Left ventricle myocardium superior (tissue), 1 donor: ENCODE measurements around the gene OTUD6A. TPM values are rescaled to one million over a fixed set of nuclear protein-coding genes. Genes with fewer than 3 reads are reported as not detected.

Experiments
- ATAC-seq: fragments of 200-7000 bp; cut with Tn5 transposase; one replicate; pipeline ENCODE4 v1.9.1; 2020; ENCODE audit warnings: mild to moderate bottlenecking, moderate library complexity
- DNase-seq: peaks from one replicate; pipeline ENCODE4 v3.0.0-alpha.2; 2020
- intact Hi-C: fragments of 100-400 bp; cut with micrococcal nuclease; formaldehyde crosslinking; loops from one replicate; pipeline ENCODE4 v1.11.0; 2022
- total RNA-seq: library from RNA; stranded (reverse); fragmentation: NEBNext Ultra II Directional; extraction: Animal tissue kit (Norgen Biotek cat#: 25700); gene quantifications from one replicate; pipeline ENCODE4 v1.2.1, GENCODE V29; 2021
- donor health status: DM: no; HTN: yes; CAD: no; lungs with severe emphysema.

Gene OTUD6A
- total RNA-seq, 1 donor from 2014 or later, result not detected

- intact Hi-C loops, result no loop called here
- ATAC-seq, result no peak
- DNase-seq, result no peak
Observed at GRCh38 chrX:70043685-70044084, 18.6 kb upstream of the OTUD6A start.

- intact Hi-C loops, result no loop called here
- ATAC-seq, result no peak
- no peak for DNase-seq
Observed at GRCh38 chrX:70044541-70045245, 17.6 kb upstream of the OTUD6A start.

GRCh38 chrX:70046978-70047377, 15.3 kb upstream of the OTUD6A start:
- intact Hi-C loops, result no loop called here
- no peak for DNase-seq
- ATAC-seq, result no peak

GRCh38 chrX:70049406-70049805, 12.9 kb upstream of the OTUD6A start:
- ATAC-seq, result no peak
- DNase-seq, result no peak
- intact Hi-C loops, result no loop called here

GRCh38 chrX:70049925-70050324, 12.3 kb upstream of the OTUD6A start, which contains the start of gene AWAT2:
AWAT2 (minus strand) TSS chrX:70049938; CDS start chrX:70049932, 6 bp downstream.
- no peak for DNase-seq
- intact Hi-C loops, result no loop called here
- ATAC-seq, result no peak

GRCh38 chrX:70052895-70053615, 9.2 kb upstream of the OTUD6A start:
- intact Hi-C loops, result no loop called here
- peak; percentile 47 for ATAC-seq
- peak; percentile 43 for DNase-seq

GRCh38 chrX:70054391-70054790, 7.9 kb upstream of the OTUD6A start:
- DNase-seq (no peak), ATAC-seq (no peak)
- intact Hi-C loops, result no loop called here

GRCh38 chrX:70062961-70063550, 799 bp downstream of the OTUD6A start:
- ATAC-seq (no peak), DNase-seq (no peak)
- intact Hi-C loops, result no loop called here

- intact Hi-C loops, result no loop called here
- DNase-seq, result no peak
Observed at GRCh38 chrX:70066646-70067045, 4.4 kb downstream of the OTUD6A start.

GRCh38 chrX:70079297-70079696, 17.0 kb downstream of the OTUD6A start:
- no peak for ATAC-seq
- intact Hi-C loops, result no loop called here
- DNase-seq, result no peak

More at GRCh38 chrX:70066646-70067045, 4.4 kb downstream of the OTUD6A start:
- no peak for ATAC-seq

GRCh38 chrX:70079870-70080269, 17.6 kb downstream of the OTUD6A start:
- DNase-seq (no peak), ATAC-seq (no peak)
- intact Hi-C loops, result no loop called here

- DNase-seq (no peak), ATAC-seq (no peak)
- intact Hi-C loops, result no loop called here
Observed at GRCh38 chrX:70082723-70083122, 20.5 kb downstream of the OTUD6A start.

- intact Hi-C loops, result no loop called here
- ATAC-seq (peak; percentile 57), DNase-seq (no peak)
Observed at GRCh38 chrX:70084592-70085240, 22.5 kb downstream of the OTUD6A start.

GRCh38 chrX:70087857-70088630, 25.8 kb downstream of the OTUD6A start:
- DNase-seq (no peak), ATAC-seq (peak; percentile 76)
- intact Hi-C loops, result no loop called here

GRCh38 chrX:70088751-70089150, 26.5 kb downstream of the OTUD6A start:
- no peak for DNase-seq
- no peak for ATAC-seq
- intact Hi-C loops, result no loop called here

- no peak for DNase-seq
- intact Hi-C loops, result no loop called here
- no peak for ATAC-seq
Observed at GRCh38 chrX:70089604-70090297, 27.5 kb downstream of the OTUD6A start.

- intact Hi-C loops, result no loop called here
- DNase-seq (no peak), ATAC-seq (no peak)
Observed at GRCh38 chrX:70092247-70092646, 30.0 kb downstream of the OTUD6A start.

GRCh38 chrX:70096052-70096451, 33.8 kb downstream of the OTUD6A start:
- ATAC-seq (peak; percentile 56), DNase-seq (no peak)
- intact Hi-C loops, result no loop called here

- DNase-seq (no peak), ATAC-seq (no peak)
- intact Hi-C loops, result no loop called here
Observed at GRCh38 chrX:70105229-70105628, 43.0 kb downstream of the OTUD6A start.
